GM23338 (cell line): ENCODE measurements around the gene SLC39A13.

Experiments used
- CREB1 ChIP-seq: fragments of 250-450 bp; sonication (Bioruptor Pico); IDR thresholded peaks from 2 replicates; pipeline ENCODE4 v1.5.0; 2020; ENCODE audit warnings: low read depth, mild to moderate bottlenecking, moderate library complexity
- CTCF ChIP-seq, 2 experiments: fragments of 200-600 bp in 1 of 2; sonication (generic) in 1 of 2; conservative IDR thresholded peaks; 2 replicates each; pipeline versions ENCODE4 v1.5.1 to v1.6.1; 2016 to 2017; ENCODE audit warnings: antibody characterized with exemption in 2 of 2, low read depth in 2 of 2, mild to moderate bottlenecking in 2 of 2, moderate library complexity in 1 of 2
- EZH2 ChIP-seq: fragments of 200-600 bp; sonication (generic); IDR thresholded peaks from one replicate; pipeline ENCODE4 v1.8.0; 2017; ENCODE audit warnings: antibody characterized with exemption, mild to moderate bottlenecking, low read depth; ENCODE audit not compliant: unreplicated experiment
- EZH2phosphoT487 ChIP-seq: fragments of 200-600 bp; sonication (generic); IDR thresholded peaks from one replicate; pipeline ENCODE4 v1.8.1; 2018; ENCODE audit warnings: antibody characterized with exemption; ENCODE audit not compliant: unreplicated experiment
- POLR2AphosphoS5 ChIP-seq: IDR thresholded peaks from 2 replicates; pipeline ENCODE4 v1.6.1; 2016; ENCODE audit warnings: antibody characterized with exemption, low read depth
- REST ChIP-seq: IDR thresholded peaks from one replicate; pipeline ENCODE4 v1.6.1; 2018; ENCODE audit warnings: antibody characterized with exemption; ENCODE audit not compliant: unreplicated experiment
- STAT1 ChIP-seq: IDR thresholded peaks from one replicate; pipeline ENCODE4 v1.6.1; 2016; ENCODE audit warnings: antibody characterized with exemption; ENCODE audit not compliant: unreplicated experiment

GRCh38 chr11:47387944-47388696 is 20.3 kb upstream of the SLC39A13 start:
- TF ChIP-seq CREB1 (CRISPR knock-in tag) (no peak), CTCF (conservative IDR thresholded peaks at IDR 0.05; ENCODE audit: low read depth in 2 of 2) (no peak), REST (no peak), EZH2phosphoT487 (no peak), STAT1 (no peak), POLR2AphosphoS5 (no peak), EZH2 (no peak)
